HG02943 (cell line): ENCODE results near the gene LYRM1.
"Not testable (repeated sequence)": the region's sequence is repeated elsewhere in the genome, so short reads cannot be mapped to it uniquely, and the experiment has no call there.

Experiments
- ATAC-seq: cut with Tn5 transposase; IDR thresholded peaks from one replicate; pipeline ENCODE4 v1.9.1; 2021; ENCODE audit warnings: mild to moderate bottlenecking, low read depth, moderate library complexity; ENCODE audit not compliant: unreplicated experiment

The LYRM1 gene

GRCh38 chr16:20900299-20901067 lies at the start of gene LYRM1, which contains the start of gene DCUN1D3:
TSS of gene LYRM1 (plus strand) at chr16:20900771. CDS start at chr16:20915556, 14,785 bp downstream.
TSS of gene DCUN1D3 (minus strand) at chr16:20900358. CDS start at chr16:20862538, 37,820 bp downstream.
- peak; percentile 64 for ATAC-seq

- ATAC-seq = no peak
Observed at GRCh38 chr16:20850981-20851380, 49.6 kb upstream of the LYRM1 start.

- ATAC-seq = no peak
Observed at GRCh38 chr16:20851601-20852000, 49.0 kb upstream of the LYRM1 start.

GRCh38 chr16:20853143-20853542 lies 47.4 kb upstream of the LYRM1 start:
- no peak for ATAC-seq

GRCh38 chr16:20853981-20854620 lies 46.5 kb upstream of the LYRM1 start:
- ATAC-seq = no peak

GRCh38 chr16:20854963-20855362 lies 45.6 kb upstream of the LYRM1 start:
- no peak for ATAC-seq

- no peak for ATAC-seq
Observed at GRCh38 chr16:20857281-20857680, 43.3 kb upstream of the LYRM1 start.

- no peak for ATAC-seq
Observed at GRCh38 chr16:20859229-20859628, 41.3 kb upstream of the LYRM1 start.

- no peak for ATAC-seq
Observed at GRCh38 chr16:20859699-20860098, 40.9 kb upstream of the LYRM1 start.

GRCh38 chr16:20860361-20860760 lies 40.2 kb upstream of the LYRM1 start:
- ATAC-seq = no peak

GRCh38 chr16:20860995-20861394 lies 39.6 kb upstream of the LYRM1 start:
- ATAC-seq = not testable (repeated sequence)

GRCh38 chr16:20862162-20862960 lies 38.2 kb upstream of the LYRM1 start:
- ATAC-seq = no peak

- not testable (repeated sequence) for ATAC-seq
Observed at GRCh38 chr16:20864376-20864775, 36.2 kb upstream of the LYRM1 start.

GRCh38 chr16:20865420-20866131 lies 35.0 kb upstream of the LYRM1 start:
- ATAC-seq = no peak

- ATAC-seq = no peak
Observed at GRCh38 chr16:20866145-20866772, 34.3 kb upstream of the LYRM1 start.

GRCh38 chr16:20866801-20867200 lies 33.8 kb upstream of the LYRM1 start:
- ATAC-seq = no peak

GRCh38 chr16:20867585-20867984 lies 33.0 kb upstream of the LYRM1 start:
- no peak for ATAC-seq

GRCh38 chr16:20868890-20869289 lies 31.7 kb upstream of the LYRM1 start:
- no peak for ATAC-seq

GRCh38 chr16:20870122-20870820 lies 30.3 kb upstream of the LYRM1 start:
- no peak for ATAC-seq
